Sigmoid colon (tissue), 4 donors: Measurements from ENCODE around the gene BCAT1.

Source experiments
- EP300 ChIP-seq, 4 donors: sonication (generic); formaldehyde crosslinking; IDR thresholded peaks; one replicate each; pipeline ENCODE4 v1.6.1; 2017; ENCODE audit warnings: antibody characterized with exemption in 4 of 4
- POLR2A ChIP-seq, 2 donors: fragments of 450-650 bp; IDR thresholded peaks; one replicate each; pipeline ENCODE4 v1.6.1; 2016; ENCODE audit warnings: antibody characterized with exemption in 2 of 2, mild to moderate bottlenecking in 2 of 2, moderate library complexity in 2 of 2
- POLR2AphosphoS5 ChIP-seq, 4 donors: sonication (generic); formaldehyde crosslinking; IDR thresholded peaks; one replicate each; pipeline ENCODE4 v1.6.1; 2017; ENCODE audit warnings: antibody characterized with exemption in 4 of 4
- TF ChIP-seq, protein P1 (sequence below), 4 experiments: fragments of 450-650 bp in 3 of 4; fragments of 200-600 bp in 1 of 4; IDR thresholded peaks; one replicate each; pipeline ENCODE4 v1.5.1; 2016 to 2019; ENCODE audit warnings: antibody characterized with exemption in 4 of 4, mild to moderate bottlenecking in 3 of 4, moderate library complexity in 2 of 4

DNA sequence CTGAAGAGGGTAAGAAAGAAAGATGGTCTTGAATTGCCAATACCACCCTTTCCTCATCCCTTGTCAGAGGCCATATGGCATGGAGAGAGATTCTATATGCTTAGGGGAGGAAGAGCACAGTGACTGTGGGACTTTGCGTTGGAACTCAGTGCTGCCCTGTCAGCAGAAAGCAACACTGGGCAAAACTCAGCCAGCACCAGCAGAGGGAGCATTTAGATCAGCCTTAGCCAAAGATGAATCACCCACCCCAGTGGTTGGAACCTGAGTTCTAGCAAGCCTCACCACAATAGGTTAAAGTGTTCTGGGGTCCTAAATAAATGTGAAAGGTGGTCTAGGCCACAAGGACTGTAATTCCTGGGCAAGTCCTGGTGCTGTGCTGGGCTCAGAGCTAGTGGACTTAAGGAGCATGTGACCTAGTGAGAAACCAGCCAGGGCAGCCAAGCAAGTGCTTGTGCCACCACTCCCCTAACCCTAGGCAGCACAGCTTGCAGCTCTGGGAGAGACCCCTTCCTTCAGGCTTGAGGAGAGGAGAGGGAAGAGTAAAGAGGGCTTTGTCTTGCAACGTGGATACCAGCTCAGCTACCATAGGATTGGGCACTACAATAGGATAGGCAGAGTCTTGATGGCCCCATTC, 11.4 kb upstream of the BCAT1 start:
- TF ChIP-seq, protein P1, sequence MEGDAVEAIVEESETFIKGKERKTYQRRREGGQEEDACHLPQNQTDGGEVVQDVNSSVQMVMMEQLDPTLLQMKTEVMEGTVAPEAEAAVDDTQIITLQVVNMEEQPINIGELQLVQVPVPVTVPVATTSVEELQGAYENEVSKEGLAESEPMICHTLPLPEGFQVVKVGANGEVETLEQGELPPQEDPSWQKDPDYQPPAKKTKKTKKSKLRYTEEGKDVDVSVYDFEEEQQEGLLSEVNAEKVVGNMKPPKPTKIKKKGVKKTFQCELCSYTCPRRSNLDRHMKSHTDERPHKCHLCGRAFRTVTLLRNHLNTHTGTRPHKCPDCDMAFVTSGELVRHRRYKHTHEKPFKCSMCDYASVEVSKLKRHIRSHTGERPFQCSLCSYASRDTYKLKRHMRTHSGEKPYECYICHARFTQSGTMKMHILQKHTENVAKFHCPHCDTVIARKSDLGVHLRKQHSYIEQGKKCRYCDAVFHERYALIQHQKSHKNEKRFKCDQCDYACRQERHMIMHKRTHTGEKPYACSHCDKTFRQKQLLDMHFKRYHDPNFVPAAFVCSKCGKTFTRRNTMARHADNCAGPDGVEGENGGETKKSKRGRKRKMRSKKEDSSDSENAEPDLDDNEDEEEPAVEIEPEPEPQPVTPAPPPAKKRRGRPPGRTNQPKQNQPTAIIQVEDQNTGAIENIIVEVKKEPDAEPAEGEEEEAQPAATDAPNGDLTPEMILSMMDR (IDR thresholded peaks at IDR 0.05), result no peak
- TF ChIP-seq POLR2A (IDR thresholded peaks at IDR 0.05) (no peak), POLR2AphosphoS5 (IDR thresholded peaks at IDR 0.05) (no peak), EP300 (IDR thresholded peaks at IDR 0.05) (no peak)
